Naive thymus-derived CD4-positive, alpha-beta T cell (primary cell): ENCODE results near the gene SKIL. TPM values are rescaled to one million over a fixed set of nuclear protein-coding genes. Genes with fewer than 3 reads are reported as not detected.
"Not testable (repeated sequence)": the region's sequence is repeated elsewhere in the genome, so short reads cannot be mapped to it uniquely, and the experiment has no call there.

Source experiments
- ATAC-seq: fragments of 150-1000 bp; cut with Tn5 transposase; 2 replicates; pipeline ENCODE4 v1.10.0; 2021; ENCODE audit warnings: mild to moderate bottlenecking, moderate library complexity
- CTCF ChIA-PET: fragments of 350-600 bp; sonication (Branson Sonifier 250); formaldehyde crosslinking; loops from one replicate; lab custom pipeline; 2021; ENCODE audit warnings: antibody characterized with exemption; lab: Charles Lee
- POLR2A ChIA-PET: fragments of 350-600 bp; sonication (Branson Sonifier 250); formaldehyde crosslinking; loops from one replicate; lab custom pipeline; 2021; ENCODE audit warnings: antibody characterized with exemption, inconsistent platforms; lab: Charles Lee
- DNase-seq, 9 donors: peaks; one replicate each; pipeline versions ENCODE4 v3.0.0 to v3.0.0-alpha.2; 2020 to 2022; ENCODE audit warnings: mixed read lengths in 1 of 9
- H3K27ac ChIP-seq: one replicate; pipeline ENCODE4 v1.7.0; 2013; ENCODE audit warnings: mild to moderate bottlenecking, low read depth, low read length, moderate library complexity
- H3K27me3 ChIP-seq, 2 donors: one replicate each; pipeline ENCODE4 v1.7.0; 2013; ENCODE audit warnings: low read length in 2 of 2, mild to moderate bottlenecking in 2 of 2, moderate library complexity in 2 of 2; ENCODE audit not compliant: control insufficient read depth in 2 of 2, insufficient read depth in 2 of 2
- H3K36me3 ChIP-seq, 3 experiments: 1 replicate in 2 of 3; 2 replicates in 1 of 3; pipeline ENCODE4 v1.7.0; 2013; ENCODE audit warnings: low read length in 3 of 3, mild to moderate bottlenecking in 3 of 3, moderate library complexity in 1 of 3; ENCODE audit not compliant: insufficient read depth in 3 of 3, control insufficient read depth in 2 of 3
- H3K4me1 ChIP-seq, 2 donors: one replicate each; pipeline ENCODE4 v1.7.0; 2013; ENCODE audit warnings: low read length in 2 of 2, mild to moderate bottlenecking in 2 of 2, moderate library complexity in 1 of 2; ENCODE audit not compliant: control insufficient read depth in 2 of 2, insufficient read depth in 2 of 2
- H3K4me3 ChIP-seq: 2 replicates; pipeline ENCODE4 v1.7.0; 2013; ENCODE audit warnings: mild to moderate bottlenecking, low read length
- H3K9me3 ChIP-seq, 3 experiments: 1 replicate in 2 of 3; 2 replicates in 1 of 3; pipeline ENCODE4 v1.7.0; 2013; ENCODE audit warnings: low read length in 3 of 3; ENCODE audit not compliant: control insufficient read depth in 2 of 3
- H3K27ac Mint-ChIP-seq, 9 donors: one replicate each; pipeline ENCODE4 v1.8.0; 2020 to 2022; ENCODE audit warnings: mixed read lengths in 9 of 9, mild to moderate bottlenecking in 8 of 9, moderate library complexity in 5 of 9, inconsistent platforms in 2 of 9
- H3K27me3 Mint-ChIP-seq, 5 donors: one replicate each; pipeline ENCODE4 v1.8.0; 2021 to 2022; ENCODE audit warnings: mixed read lengths in 5 of 5, mild to moderate bottlenecking in 1 of 5
- H3K36me3 Mint-ChIP-seq, 5 donors: one replicate each; pipeline ENCODE4 v1.8.0; 2020 to 2022; ENCODE audit warnings: mixed read lengths in 5 of 5, mild to moderate bottlenecking in 3 of 5, inconsistent platforms in 1 of 5
- H3K4me1 Mint-ChIP-seq, 7 donors: one replicate each; pipeline ENCODE4 v1.8.0; 2020 to 2022; ENCODE audit warnings: mixed read lengths in 7 of 7, mild to moderate bottlenecking in 3 of 7, inconsistent platforms in 1 of 7
- H3K4me3 Mint-ChIP-seq, 10 donors: one replicate each; pipeline ENCODE4 v1.8.0; 2020 to 2022; ENCODE audit warnings: mild to moderate bottlenecking in 10 of 10, mixed read lengths in 10 of 10, moderate library complexity in 6 of 10, inconsistent platforms in 2 of 10
- H3K9me3 Mint-ChIP-seq, 11 donors: one replicate each; pipeline ENCODE4 v1.8.0; 2020 to 2022; ENCODE audit warnings: mixed read lengths in 11 of 11, mild to moderate bottlenecking in 4 of 11, inconsistent platforms in 1 of 11, moderate library complexity in 1 of 11
- intact Hi-C, 2 donors: fragments of 100-400 bp; cut with micrococcal nuclease; formaldehyde crosslinking; loops; one replicate each; pipeline ENCODE4 v1.15.1; 2023
- polyA plus RNA-seq, 2 donors: library from polyadenylated mRNA; unstranded; fragments of 300-500 nt; fragmentation: Illumina TruSeq; gene quantifications; one replicate each; pipeline ENCODE4 v1.2.3, GENCODE V29; 2021
- total RNA-seq, 6 experiments: library from RNA in 5 of 6; stranded (reverse) in 5 of 6; gene quantifications; 1 replicate in 5 of 6; 2 replicates in 1 of 6; pipeline ENCODE4 v1.2.3 and lab custom pipeline; 2021 to 2026

Gene SKIL
- total and polyA plus RNA-seq, 7 experiments from 2014 or later: 4.7 to 80.5 (median 36.0) TPM

- no peaks in the 10 kb centered on the region for H3K36me3 ChIP-seq
- ChIA-PET POLR2A (no interaction called here), CTCF (no interaction called here)
- Mint-ChIP-seq H3K27me3 (peaks cover 0 to 16% (median 0%) of the 10 kb centered on the region in 5 donors), H3K27ac (no peak overlapping the region), H3K4me3 (no peak overlapping the region), H3K36me3 (no peaks in the 10 kb centered on the region), H3K4me1 (peaks cover 0 to 4% (median 0%) of the 10 kb centered on the region in 7 donors), H3K9me3 (no peaks in the 10 kb centered on the region)
- H3K9me3 ChIP-seq: no peaks in the 10 kb centered on the region
- no peaks in the 10 kb centered on the region for H3K27me3 ChIP-seq
- H3K4me3 ChIP-seq: no peak overlapping the region
- no peak overlapping the region for H3K27ac ChIP-seq
- DNase-seq (no peak), ATAC-seq (no peak)
- no peaks in the 10 kb centered on the region for H3K4me1 ChIP-seq
- intact Hi-C loops: no loop called here
These were observed 34.8 kb upstream of the SKIL start for GRCh38 chr3:170322566-170323269.

GRCh38 chr3:170323331-170323730 is 34.2 kb upstream of the SKIL start:
- ATAC-seq (no peak), DNase-seq (no peak)
- no peak overlapping the region for H3K4me3 ChIP-seq
- no peaks in the 10 kb centered on the region for H3K9me3 ChIP-seq
- peaks cover 0 to 16% (median 0%) of the 10 kb centered on the region in 5 donors for H3K27me3 Mint-ChIP-seq
- H3K36me3 ChIP-seq: no peaks in the 10 kb centered on the region
- H3K27ac ChIP-seq: no peak overlapping the region
- no peak overlapping the region for H3K4me3 Mint-ChIP-seq
- peaks cover 0 to 5% (median 0%) of the 10 kb centered on the region in 11 donors for H3K9me3 Mint-ChIP-seq
- intact Hi-C loops: no loop called here
- ChIA-PET CTCF (no interaction called here), POLR2A (no interaction called here)
- peaks cover 0 to 4% (median 0%) of the 10 kb centered on the region in 7 donors for H3K4me1 Mint-ChIP-seq
- H3K4me1 ChIP-seq: no peaks in the 10 kb centered on the region
- peak overlapping the region in 2 of 9 donors; percentile 17 to 25 for H3K27ac Mint-ChIP-seq
- peaks cover 0 to 2% (median 0%) of the 10 kb centered on the region in 5 donors for H3K36me3 Mint-ChIP-seq
- no peaks in the 10 kb centered on the region for H3K27me3 ChIP-seq

- Mint-ChIP-seq H3K36me3 (peaks cover 0 to 4% (median 0%) of the 10 kb centered on the region in 5 donors), H3K27ac (no peak overlapping the region), H3K27me3 (peaks cover 0 to 16% (median 0%) of the 10 kb centered on the region in 5 donors), H3K4me1 (peaks cover 0 to 4% (median 0%) of the 10 kb centered on the region in 7 donors), H3K9me3 (peaks cover 0 to 6% (median 0%) of the 10 kb centered on the region in 11 donors), H3K4me3 (no peak overlapping the region)
- ChIA-PET CTCF (no interaction called here), POLR2A (no interaction called here)
- intact Hi-C loops: no loop called here
- Histone ChIP-seq H3K27me3 (no peaks in the 10 kb centered on the region), H3K36me3 (no peaks in the 10 kb centered on the region), H3K9me3 (no peaks in the 10 kb centered on the region), H3K4me1 (no peaks in the 10 kb centered on the region), H3K27ac (no peak overlapping the region), H3K4me3 (no peak overlapping the region)
- ATAC-seq (no peak), DNase-seq (no peak)
These were observed 32.6 kb upstream of the SKIL start for GRCh38 chr3:170324962-170325361.

DNA sequence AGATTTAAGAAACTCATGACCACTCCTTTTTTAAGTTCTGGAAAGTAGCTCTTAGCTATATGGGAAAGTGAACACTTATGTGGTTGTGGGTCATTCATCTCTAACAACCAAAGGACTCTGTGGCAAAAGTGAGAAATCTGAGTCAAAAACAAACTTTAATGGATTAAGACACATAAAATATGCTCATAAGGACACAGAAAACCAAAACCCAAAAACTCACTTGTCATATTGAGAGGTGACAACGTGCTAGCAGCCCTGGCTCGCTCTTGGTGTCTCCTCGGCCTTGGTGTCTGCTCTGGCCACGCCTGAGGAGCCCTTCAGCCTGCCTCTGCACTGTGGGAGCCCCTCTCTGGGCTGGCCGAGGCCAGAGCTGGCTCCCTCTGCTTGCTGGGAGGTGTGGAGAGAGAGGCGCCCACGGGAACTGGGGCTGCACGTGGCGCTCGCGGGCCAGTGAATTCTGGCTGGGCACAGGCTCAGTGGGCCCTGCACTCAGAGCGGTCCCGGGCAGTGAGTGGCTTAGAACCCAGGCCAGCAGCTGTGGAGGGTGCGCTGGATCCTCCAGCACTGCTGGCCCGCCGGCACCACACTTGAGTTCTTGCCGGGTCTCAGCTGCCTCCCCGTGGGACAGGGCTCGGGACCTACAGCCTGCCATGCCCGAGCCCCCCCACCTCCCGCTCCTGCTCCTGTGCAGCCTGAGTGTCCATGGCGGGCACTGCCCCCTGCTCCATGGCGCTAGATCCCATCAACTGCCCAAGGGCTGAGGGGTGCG is 30.3 kb upstream of the SKIL start:
- H3K27ac Mint-ChIP-seq: no peak overlapping the region
- H3K4me1 ChIP-seq: no peaks in the 10 kb centered on the region
- peaks cover 0 to 4% (median 0%) of the 10 kb centered on the region in 5 donors for H3K36me3 Mint-ChIP-seq
- no peak overlapping the region for H3K27ac ChIP-seq
- intact Hi-C loops: no loop called here
- ChIA-PET CTCF (no interaction called here), POLR2A (interaction anchor here (1.4 kb wide), 1 partner anchor 29 kb away, joined by 7 read pairs; no protein-coding TSS in a partner anchor)
- no peak overlapping the region for H3K4me3 ChIP-seq
- H3K4me3 Mint-ChIP-seq: no peak overlapping the region
- H3K9me3 Mint-ChIP-seq: peaks cover 0 to 6% (median 0%) of the 10 kb centered on the region in 11 donors
- H3K27me3 ChIP-seq: no peaks in the 10 kb centered on the region
- DNase-seq: no peak
- H3K4me1 Mint-ChIP-seq: peaks cover 0 to 4% (median 0%) of the 10 kb centered on the region in 7 donors
- H3K27me3 Mint-ChIP-seq: peaks cover 0 to 12% (median 0%) of the 10 kb centered on the region in 5 donors
- ATAC-seq: no peak
- no peaks in the 10 kb centered on the region for H3K36me3 ChIP-seq
- no peaks in the 10 kb centered on the region for H3K9me3 ChIP-seq

DNA sequence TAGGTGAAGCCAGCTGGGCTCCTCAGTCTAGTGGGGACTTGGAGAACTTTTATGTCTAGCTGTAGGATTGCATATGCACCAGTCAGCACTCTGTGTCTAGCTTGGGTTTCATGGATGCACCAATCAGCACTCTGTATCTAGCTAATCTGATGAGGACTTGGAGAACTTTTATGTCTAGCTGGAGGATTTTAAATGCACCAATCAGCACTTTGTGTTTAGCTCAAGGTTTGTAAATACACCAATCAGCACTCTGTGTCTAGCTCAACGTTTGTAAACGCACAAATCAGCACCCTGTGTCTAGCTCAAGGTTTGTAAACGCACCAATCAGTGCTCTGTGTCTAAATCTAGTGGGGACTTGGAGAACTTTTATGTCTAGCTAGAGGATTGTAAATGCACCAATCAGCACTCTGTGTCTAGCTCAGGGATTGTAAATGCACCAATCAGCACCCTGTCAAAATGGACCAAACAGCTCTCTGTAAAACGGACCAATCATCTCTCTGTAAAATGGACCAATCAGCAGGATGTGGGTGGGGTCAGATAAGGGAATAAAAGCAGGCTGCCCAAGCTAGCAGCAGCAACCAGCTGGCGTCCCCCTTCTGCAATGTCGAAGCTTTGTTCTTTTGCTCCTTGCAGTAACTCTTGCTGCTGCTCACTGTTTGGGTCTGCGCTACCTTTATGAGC is 29.5 kb upstream of the SKIL start:
- H3K9me3 Mint-ChIP-seq, H3K4me3 ChIP-seq, ATAC-seq, intact Hi-C loops, H3K4me1 ChIP-seq, H3K27ac ChIP-seq, DNase-seq, H3K9me3 ChIP-seq, H3K36me3 Mint-ChIP-seq, H3K4me1 Mint-ChIP-seq, H3K27me3 Mint-ChIP-seq, CTCF ChIA-PET, H3K36me3 ChIP-seq, H3K4me3 Mint-ChIP-seq, H3K27me3 ChIP-seq: not testable (repeated sequence)
- POLR2A ChIA-PET: interaction anchor here (1.4 kb wide), 1 partner anchor 29 kb away, joined by 7 read pairs; no protein-coding TSS in a partner anchor
- H3K27ac Mint-ChIP-seq: peak overlapping the region in 1 of 9 donors; percentile 28

- Histone ChIP-seq H3K4me1 (no peaks in the 10 kb centered on the region), H3K27ac (no peak overlapping the region), H3K4me3 (no peak overlapping the region), H3K9me3 (no peaks in the 10 kb centered on the region), H3K36me3 (no peaks in the 10 kb centered on the region), H3K27me3 (no peaks in the 10 kb centered on the region)
- no peak for DNase-seq
- ATAC-seq: no peak
- CTCF ChIA-PET: no interaction called here
- intact Hi-C loops: no loop called here
- H3K27ac Mint-ChIP-seq: no peak overlapping the region
- POLR2A ChIA-PET: no interaction called here
- no peaks in the 10 kb centered on the region for H3K27me3 Mint-ChIP-seq
- no peak overlapping the region for H3K4me3 Mint-ChIP-seq
- peaks cover 0 to 7% (median 2%) of the 10 kb centered on the region in 5 donors for H3K36me3 Mint-ChIP-seq
- H3K9me3 Mint-ChIP-seq: peaks cover 0 to 6% (median under 1%) of the 10 kb centered on the region in 11 donors
- H3K4me1 Mint-ChIP-seq: peaks cover 0 to 5% (median 0%) of the 10 kb centered on the region in 7 donors
These were observed 27.1 kb upstream of the SKIL start for GRCh38 chr3:170330366-170330765.
